ENCODE results near the gene LUC7L3. TPM values are rescaled to one million over a fixed set of nuclear protein-coding genes. Genes with fewer than 3 reads are reported as not detected.

The LUC7L3 gene
- total and polyA plus RNA-seq, 4 donors: 38.1 to 188 (median 89.4) TPM

DNA sequence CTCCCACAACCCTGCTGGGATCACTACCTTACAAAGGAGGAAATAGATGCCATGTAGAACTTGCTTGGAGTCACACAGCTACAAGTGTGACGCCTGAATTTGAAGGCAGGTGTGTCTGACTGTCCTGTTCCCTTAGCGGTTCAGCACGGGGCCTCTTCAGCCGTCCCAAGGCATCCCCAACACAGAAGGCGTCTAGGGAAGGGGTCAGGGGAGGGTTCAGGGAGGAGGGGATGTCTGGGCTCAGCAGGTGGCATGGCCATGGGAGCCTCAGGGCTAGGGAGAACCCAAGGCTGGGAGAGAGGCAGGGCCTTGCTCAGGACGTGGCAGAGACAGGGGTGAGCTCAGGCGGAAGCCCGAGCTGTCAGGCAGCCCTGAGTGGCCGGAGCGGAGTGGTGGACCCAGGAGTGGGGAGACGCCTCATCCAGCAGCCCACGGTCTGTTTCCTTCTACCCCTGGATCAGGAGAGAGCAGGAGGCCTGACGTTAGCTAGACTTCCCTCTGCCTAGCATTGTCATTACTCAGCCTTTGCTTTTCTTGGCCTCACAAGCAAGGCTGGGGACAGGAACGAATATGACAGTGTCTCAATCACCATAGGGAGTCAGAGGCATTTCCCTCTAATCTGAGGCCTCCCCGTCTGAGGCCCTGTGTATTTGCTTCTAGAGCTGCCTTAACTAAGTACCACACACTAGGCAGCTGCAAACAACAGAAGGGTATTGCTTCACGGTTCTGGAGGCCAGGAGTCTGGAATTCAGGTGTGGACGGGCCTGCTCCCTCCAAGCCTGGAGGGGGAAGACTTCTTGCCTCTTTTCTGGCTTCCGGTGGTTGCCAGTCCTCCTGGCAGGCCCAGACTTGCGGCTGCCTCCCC lies 79.3 kb downstream of the LUC7L3 start:
- WGBS, 2 donors: 87 to 91% methylated on average over 19 of the region's 19 CpGs
- Histone ChIP-seq H3K27ac (ENCODE audit: low read depth in 1 of 2, low read length in 1 of 2) (no peak overlapping the region), H3K4me3 (no peak overlapping the region), H3K4me1 (ENCODE audit: control insufficient read depth in 5 of 5, insufficient read depth in 5 of 5, low read length in 5 of 5) (peaks cover 0 to 7% (median 0%) of the 10 kb centered on the region in 5 donors), H3K36me3 (ENCODE audit: control insufficient read depth in 4 of 4, insufficient read depth in 4 of 4, low read length in 4 of 4) (no peaks in the 10 kb centered on the region), H3K27me3 (ENCODE audit: control insufficient read depth in 3 of 3, insufficient read depth in 3 of 3, low read length in 2 of 3) (no peaks in the 10 kb centered on the region), H3K9ac (ENCODE audit: insufficient read depth in 1 of 2, low read length in 2 of 2) (no peak overlapping the region), H3K9me3 (ENCODE audit: control insufficient read depth in 4 of 4, insufficient read depth in 3 of 4, low read length in 3 of 4) (no peaks in the 10 kb centered on the region)
- no peak for ATAC-seq (ENCODE audit: insufficient read depth, low FRiP score)
- TF ChIP-seq, protein P1, sequence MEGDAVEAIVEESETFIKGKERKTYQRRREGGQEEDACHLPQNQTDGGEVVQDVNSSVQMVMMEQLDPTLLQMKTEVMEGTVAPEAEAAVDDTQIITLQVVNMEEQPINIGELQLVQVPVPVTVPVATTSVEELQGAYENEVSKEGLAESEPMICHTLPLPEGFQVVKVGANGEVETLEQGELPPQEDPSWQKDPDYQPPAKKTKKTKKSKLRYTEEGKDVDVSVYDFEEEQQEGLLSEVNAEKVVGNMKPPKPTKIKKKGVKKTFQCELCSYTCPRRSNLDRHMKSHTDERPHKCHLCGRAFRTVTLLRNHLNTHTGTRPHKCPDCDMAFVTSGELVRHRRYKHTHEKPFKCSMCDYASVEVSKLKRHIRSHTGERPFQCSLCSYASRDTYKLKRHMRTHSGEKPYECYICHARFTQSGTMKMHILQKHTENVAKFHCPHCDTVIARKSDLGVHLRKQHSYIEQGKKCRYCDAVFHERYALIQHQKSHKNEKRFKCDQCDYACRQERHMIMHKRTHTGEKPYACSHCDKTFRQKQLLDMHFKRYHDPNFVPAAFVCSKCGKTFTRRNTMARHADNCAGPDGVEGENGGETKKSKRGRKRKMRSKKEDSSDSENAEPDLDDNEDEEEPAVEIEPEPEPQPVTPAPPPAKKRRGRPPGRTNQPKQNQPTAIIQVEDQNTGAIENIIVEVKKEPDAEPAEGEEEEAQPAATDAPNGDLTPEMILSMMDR (IDR thresholded peaks at IDR 0.05; ENCODE audit: control extremely low read depth, extremely low read depth): no peak
- DNase-seq: no peak

- H3K27me3 ChIP-seq (ENCODE audit: control insufficient read depth in 3 of 3, insufficient read depth in 3 of 3, low read length in 2 of 3): no peaks in the 10 kb centered on the region
- H3K9me3 ChIP-seq (ENCODE audit: control insufficient read depth in 4 of 4, insufficient read depth in 3 of 4, low read length in 3 of 4): no peaks in the 10 kb centered on the region
- 91 to 96% methylated on average over 9 of the region's 9 CpGs for WGBS, 2 donors
- TF ChIP-seq, protein P1 (IDR thresholded peaks at IDR 0.05; ENCODE audit: control extremely low read depth, extremely low read depth): no peak
- DNase-seq (no peak), ATAC-seq (ENCODE audit: insufficient read depth, low FRiP score) (no peak)
- H3K27ac ChIP-seq (ENCODE audit: low read depth in 1 of 2, low read length in 1 of 2): no peak overlapping the region
- H3K4me1 ChIP-seq (ENCODE audit: control insufficient read depth in 5 of 5, insufficient read depth in 5 of 5, low read length in 5 of 5): peaks cover 0 to 7% (median 0%) of the 10 kb centered on the region in 5 donors
- no peaks in the 10 kb centered on the region for H3K36me3 ChIP-seq (ENCODE audit: control insufficient read depth in 4 of 4, insufficient read depth in 4 of 4, low read length in 4 of 4)
- no peak overlapping the region for H3K9ac ChIP-seq (ENCODE audit: insufficient read depth in 1 of 2, low read length in 2 of 2)
- no peak overlapping the region for H3K4me3 ChIP-seq
Observed at GRCh38 chr17:50799582-50799981, 80.2 kb downstream of the LUC7L3 start.

DNA sequence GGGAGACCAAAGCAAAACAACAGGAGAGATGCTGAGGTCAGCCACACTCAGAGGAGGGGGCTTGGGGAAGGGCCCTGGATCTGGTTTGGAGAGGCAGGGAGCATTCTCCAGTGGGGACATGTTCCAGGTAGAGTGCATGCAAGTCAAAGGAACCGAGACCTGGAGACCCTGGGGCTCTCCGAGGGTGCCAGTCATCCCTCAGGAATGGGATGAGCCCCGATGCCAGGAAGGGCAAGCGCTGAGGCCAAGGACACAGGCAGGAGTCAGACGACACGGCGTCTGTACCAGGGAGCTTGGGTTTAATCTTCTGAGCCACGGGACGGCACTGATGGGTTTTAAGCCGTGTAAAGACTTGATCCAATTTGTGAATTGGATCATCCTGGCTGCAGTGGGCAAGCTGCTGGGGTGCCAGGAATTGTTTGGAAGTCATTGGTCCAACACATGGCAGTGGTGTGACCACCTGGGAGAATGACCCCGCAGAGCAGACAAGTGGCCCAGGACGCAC lies 80.8 kb downstream of the LUC7L3 start:
- no peaks in the 10 kb centered on the region for H3K9me3 ChIP-seq (ENCODE audit: control insufficient read depth in 4 of 4, insufficient read depth in 3 of 4, low read length in 3 of 4)
- H3K9ac ChIP-seq (ENCODE audit: insufficient read depth in 1 of 2, low read length in 2 of 2): no peak overlapping the region
- no peaks in the 10 kb centered on the region for H3K36me3 ChIP-seq (ENCODE audit: control insufficient read depth in 4 of 4, insufficient read depth in 4 of 4, low read length in 4 of 4)
- peaks cover 0 to 7% (median 0%) of the 10 kb centered on the region in 5 donors for H3K4me1 ChIP-seq (ENCODE audit: control insufficient read depth in 5 of 5, insufficient read depth in 5 of 5, low read length in 5 of 5)
- H3K4me3 ChIP-seq: no peak overlapping the region
- ATAC-seq (ENCODE audit: insufficient read depth, low FRiP score) (no peak), DNase-seq (no peak)
- 92 to 97% methylated on average over 12 of the region's 12 CpGs for WGBS, 2 donors
- no peaks in the 10 kb centered on the region for H3K27me3 ChIP-seq (ENCODE audit: control insufficient read depth in 3 of 3, insufficient read depth in 3 of 3, low read length in 2 of 3)
- TF ChIP-seq, protein P1 (IDR thresholded peaks at IDR 0.05; ENCODE audit: control extremely low read depth, extremely low read depth): no peak
- H3K27ac ChIP-seq (ENCODE audit: low read depth in 1 of 2, low read length in 1 of 2): no peak overlapping the region

Data from lung (tissue), 12 donors.